SKM-1 treated with dmso at 0.1 percent for 144 hours (cell line): ENCODE measurements around the gene KCNQ5.
"Not testable (repeated sequence)": the region's sequence is repeated elsewhere in the genome, so short reads cannot be mapped to it uniquely, and the experiment has no call there.

Experiments
- DNase-seq: peaks from one replicate; lab custom pipeline; 2025; ENCODE audit not compliant: unreplicated experiment; lab: John Stamatoyannopoulos, UW

Gene KCNQ5

GRCh38 chr6:72621291-72622093 is at the start of gene KCNQ5:
TSS of gene KCNQ5 (plus strand) at chr6:72622064.
- DNase-seq = peak; percentile 33

GRCh38 chr6:72579865-72580264 is 42.0 kb upstream of the KCNQ5 start:
- DNase-seq = peak; percentile 41

GRCh38 chr6:72580281-72580940 is 41.5 kb upstream of the KCNQ5 start:
- peak; percentile 93 for DNase-seq

- DNase-seq = not testable (repeated sequence)
Measured at GRCh38 chr6:72580950-72581349, 40.9 kb upstream of the KCNQ5 start.

- no peak for DNase-seq
Measured at GRCh38 chr6:72588155-72588554, 33.7 kb upstream of the KCNQ5 start.

- no peak for DNase-seq
Measured at GRCh38 chr6:72589096-72589495, 32.8 kb upstream of the KCNQ5 start.

GRCh38 chr6:72595812-72596211 is 26.1 kb upstream of the KCNQ5 start:
- no peak for DNase-seq

- DNase-seq = peak; percentile 53
Measured at GRCh38 chr6:72616406-72617015, 5.4 kb upstream of the KCNQ5 start.

GRCh38 chr6:72617721-72618120 is 4.1 kb upstream of the KCNQ5 start:
- no peak for DNase-seq

GRCh38 chr6:72619883-72620696 is 1.8 kb upstream of the KCNQ5 start:
- DNase-seq = peak; percentile 49

- no peak for DNase-seq
Measured at GRCh38 chr6:72620871-72621290, 983 bp upstream of the KCNQ5 start.

GRCh38 chr6:72622094-72622940 is 453 bp downstream of the KCNQ5 start:
- DNase-seq = peak; percentile 72

GRCh38 chr6:72623808-72624207 is 1.9 kb downstream of the KCNQ5 start:
- DNase-seq = peak; percentile 28

- DNase-seq = peak; percentile 36
Measured at GRCh38 chr6:72624557-72625160, 2.8 kb downstream of the KCNQ5 start.

GRCh38 chr6:72626126-72626525 is 4.3 kb downstream of the KCNQ5 start:
- DNase-seq = no peak

- no peak for DNase-seq
Measured at GRCh38 chr6:72627539-72627938, 5.7 kb downstream of the KCNQ5 start.

- no peak for DNase-seq
Measured at GRCh38 chr6:72631480-72631879, 9.6 kb downstream of the KCNQ5 start.

GRCh38 chr6:72635636-72636035 is 13.8 kb downstream of the KCNQ5 start:
- DNase-seq = no peak

GRCh38 chr6:72636215-72636614 is 14.4 kb downstream of the KCNQ5 start:
- no peak for DNase-seq

- DNase-seq = no peak
Measured at GRCh38 chr6:72636786-72637185, 14.9 kb downstream of the KCNQ5 start.
